Ascending aorta (tissue), 2 donors: ENCODE results near the gene KCNIP4. TPM values are rescaled to one million over a fixed set of nuclear protein-coding genes. Genes with fewer than 3 reads are reported as not detected.

ENCODE experiments used
- DNase-seq, 2 donors: peaks; one replicate each; pipeline ENCODE4 v3.0.0-alpha.2; 2019; ENCODE audit warnings: low spot score in 2 of 2
- H3K27ac ChIP-seq, 2 donors: fragments of 200-600 bp; sonication (generic); one replicate each; pipeline ENCODE4 v1.5.1; 2016 to 2017; ENCODE audit warnings: mild to moderate bottlenecking in 1 of 2
- H3K27me3 ChIP-seq: fragments of 200-600 bp; sonication (generic); one replicate; pipeline ENCODE4 v1.5.1; 2017
- H3K36me3 ChIP-seq, 2 donors: fragments of 200-600 bp; sonication (generic); one replicate each; pipeline ENCODE4 v1.5.1; 2016
- H3K4me1 ChIP-seq, 2 donors: fragments of 200-600 bp; sonication (generic); one replicate each; pipeline ENCODE4 v1.5.1; 2016 to 2017; ENCODE audit warnings: mild to moderate bottlenecking in 1 of 2
- H3K4me3 ChIP-seq, 2 donors: fragments of 200-600 bp; sonication (generic); one replicate each; pipeline ENCODE4 v1.5.1; 2016 to 2017; ENCODE audit warnings: mild to moderate bottlenecking in 1 of 2
- H3K9me3 ChIP-seq, 2 donors: fragments of 200-600 bp; sonication (generic); one replicate each; pipeline ENCODE4 v1.5.1; 2016
- intact Hi-C: fragments of 100-400 bp; cut with DNase I; formaldehyde crosslinking; loops from one replicate; pipeline ENCODE4 v1.15.1; 2023
- total RNA-seq: library from RNA; depleted of rRNA; stranded (reverse); fragments of >200 nt; gene quantifications from one replicate; pipeline ENCODE4 v1.1.0, GENCODE V29; 2016
- TF ChIP-seq, protein P1 (sequence below), 3 experiments: fragments of 200-600 bp in 2 of 3; fragments of 450-650 bp in 1 of 3; sonication (generic) in 2 of 3; IDR thresholded peaks; one replicate each; pipeline ENCODE4 v1.5.1; 2016 to 2019; ENCODE audit warnings: antibody characterized with exemption in 3 of 3, mild to moderate bottlenecking in 1 of 3, moderate library complexity in 1 of 3

KCNIP4 gene
- total RNA-seq, 1 donor from 2014 or later = not detected

- Histone ChIP-seq H3K4me3 (no peak overlapping the region), H3K27ac (no peak overlapping the region), H3K27me3 (no peaks in the 10 kb centered on the region), H3K4me1 (no peaks in the 10 kb centered on the region), H3K9me3 (no peaks in the 10 kb centered on the region), H3K36me3 (no peaks in the 10 kb centered on the region)
- intact Hi-C loops = no loop called here
- DNase-seq = no peak
- TF ChIP-seq, protein P1, sequence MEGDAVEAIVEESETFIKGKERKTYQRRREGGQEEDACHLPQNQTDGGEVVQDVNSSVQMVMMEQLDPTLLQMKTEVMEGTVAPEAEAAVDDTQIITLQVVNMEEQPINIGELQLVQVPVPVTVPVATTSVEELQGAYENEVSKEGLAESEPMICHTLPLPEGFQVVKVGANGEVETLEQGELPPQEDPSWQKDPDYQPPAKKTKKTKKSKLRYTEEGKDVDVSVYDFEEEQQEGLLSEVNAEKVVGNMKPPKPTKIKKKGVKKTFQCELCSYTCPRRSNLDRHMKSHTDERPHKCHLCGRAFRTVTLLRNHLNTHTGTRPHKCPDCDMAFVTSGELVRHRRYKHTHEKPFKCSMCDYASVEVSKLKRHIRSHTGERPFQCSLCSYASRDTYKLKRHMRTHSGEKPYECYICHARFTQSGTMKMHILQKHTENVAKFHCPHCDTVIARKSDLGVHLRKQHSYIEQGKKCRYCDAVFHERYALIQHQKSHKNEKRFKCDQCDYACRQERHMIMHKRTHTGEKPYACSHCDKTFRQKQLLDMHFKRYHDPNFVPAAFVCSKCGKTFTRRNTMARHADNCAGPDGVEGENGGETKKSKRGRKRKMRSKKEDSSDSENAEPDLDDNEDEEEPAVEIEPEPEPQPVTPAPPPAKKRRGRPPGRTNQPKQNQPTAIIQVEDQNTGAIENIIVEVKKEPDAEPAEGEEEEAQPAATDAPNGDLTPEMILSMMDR (IDR thresholded peaks at IDR 0.05) = no peak
These were observed 935.1 kb downstream of the KCNIP4 start for GRCh38 chr4:21013501-21013900.

GRCh38 chr4:21012851-21013331 is 935.7 kb downstream of the KCNIP4 start:
- no peaks in the 10 kb centered on the region for H3K4me1 ChIP-seq
- no peaks in the 10 kb centered on the region for H3K9me3 ChIP-seq
- no peak overlapping the region for H3K4me3 ChIP-seq
- intact Hi-C loops = no loop called here
- H3K27me3 ChIP-seq = no peaks in the 10 kb centered on the region
- TF ChIP-seq, protein P1 (IDR thresholded peaks at IDR 0.05) = no peak
- no peak overlapping the region for H3K27ac ChIP-seq
- DNase-seq = no peak
- no peaks in the 10 kb centered on the region for H3K36me3 ChIP-seq

GRCh38 chr4:21011106-21011505 is 937.5 kb downstream of the KCNIP4 start:
- Histone ChIP-seq H3K36me3 (no peaks in the 10 kb centered on the region), H3K9me3 (no peaks in the 10 kb centered on the region), H3K4me3 (no peak overlapping the region), H3K27ac (no peak overlapping the region), H3K27me3 (no peaks in the 10 kb centered on the region), H3K4me1 (no peaks in the 10 kb centered on the region)
- TF ChIP-seq, protein P1 (IDR thresholded peaks at IDR 0.05) = no peak
- intact Hi-C loops = no loop called here
- no peak for DNase-seq

DNA sequence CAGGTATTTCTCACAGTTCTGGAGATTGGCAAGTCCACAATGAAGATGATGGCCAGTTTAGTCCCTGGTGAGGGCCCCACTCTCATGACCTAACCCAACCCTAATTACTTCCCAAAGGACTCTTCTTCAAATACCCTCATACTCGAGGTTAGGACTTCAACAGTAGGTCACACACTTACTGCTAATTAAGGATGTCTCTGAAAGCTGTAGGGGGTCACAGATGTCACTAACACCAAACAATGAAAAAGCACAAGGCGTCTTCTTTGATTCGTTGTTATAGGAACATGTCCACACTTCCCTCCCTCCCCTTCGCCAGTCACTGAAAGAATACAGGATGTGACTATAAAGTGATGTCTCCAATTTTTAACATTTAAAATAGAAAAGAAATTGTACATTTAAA is 938.6 kb downstream of the KCNIP4 start:
- H3K27me3 ChIP-seq = no peaks in the 10 kb centered on the region

DNA sequence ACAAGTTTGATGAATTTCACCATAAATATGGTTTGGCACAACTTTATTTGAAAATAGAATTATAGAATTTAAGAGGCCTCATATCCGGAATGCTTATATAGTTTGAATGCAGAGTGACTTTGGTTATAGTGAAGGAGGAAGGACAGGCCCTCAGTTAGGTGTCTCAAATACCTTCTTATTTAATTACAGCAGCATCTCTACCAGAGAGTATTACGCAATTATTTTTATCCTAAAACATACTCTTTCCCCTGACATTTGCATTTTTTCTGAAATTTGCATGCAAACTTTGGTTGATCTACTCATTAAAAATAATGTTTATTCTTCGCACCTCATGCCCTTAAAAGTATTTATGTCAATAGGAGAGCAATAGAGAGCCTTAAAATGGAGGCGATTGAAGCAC is 942.9 kb downstream of the KCNIP4 start:
- intact Hi-C loops = no loop called here
- TF ChIP-seq, protein P1 (IDR thresholded peaks at IDR 0.05) = no peak

More for the DNA sequence above, 938.6 kb downstream of the KCNIP4 start:
- Histone ChIP-seq H3K4me1 (no peaks in the 10 kb centered on the region), H3K27ac (no peak overlapping the region), H3K36me3 (no peaks in the 10 kb centered on the region), H3K9me3 (no peaks in the 10 kb centered on the region), H3K4me3 (no peak overlapping the region)
- TF ChIP-seq, protein P1 (IDR thresholded peaks at IDR 0.05) = no peak
- no peak for DNase-seq
- intact Hi-C loops = no loop called here

GRCh38 chr4:21002976-21003375 is 945.6 kb downstream of the KCNIP4 start:
- intact Hi-C loops = no loop called here
- Histone ChIP-seq H3K4me3 (no peak overlapping the region), H3K4me1 (no peaks in the 10 kb centered on the region), H3K27ac (no peak overlapping the region), H3K9me3 (no peaks in the 10 kb centered on the region), H3K36me3 (no peaks in the 10 kb centered on the region), H3K27me3 (no peaks in the 10 kb centered on the region)
- no peak for DNase-seq
- TF ChIP-seq, protein P1 (IDR thresholded peaks at IDR 0.05) = no peak

More for the DNA sequence above, 942.9 kb downstream of the KCNIP4 start:
- Histone ChIP-seq H3K4me1 (no peaks in the 10 kb centered on the region), H3K36me3 (no peaks in the 10 kb centered on the region), H3K4me3 (no peak overlapping the region), H3K27ac (no peak overlapping the region), H3K27me3 (no peaks in the 10 kb centered on the region), H3K9me3 (no peaks in the 10 kb centered on the region)
- no peak for DNase-seq
